ENCODE data around the gene EPS8L1.

Gene EPS8L1

GRCh38 chr19:55089342-55089944 lies 13.8 kb downstream of the EPS8L1 start:
- Histone ChIP-seq H3K4me1 (ENCODE audit: control insufficient read depth, low read length) (no peaks in the 10 kb centered on the region), H3K9me3 (ENCODE audit: control insufficient read depth, insufficient read depth, low read length) (no peaks in the 10 kb centered on the region), H3K27me3 (ENCODE audit: control insufficient read depth, low read length) (no peaks in the 10 kb centered on the region), H3F3A (ENCODE audit: control insufficient read depth, insufficient read depth) (peaks cover 12% of the 10 kb centered on the region; the same call in 1 of the 2 replicates), H3K4me3 (ENCODE audit: low read length) (no peak overlapping the region), H3K27ac (ENCODE audit: low read depth, low read length) (no peak overlapping the region), H3K4me2 (ENCODE audit: low read length) (no peak overlapping the region), H4K20me1 (ENCODE audit: control insufficient read depth, insufficient read depth, low read depth, low read length) (peaks cover 6% of the 10 kb centered on the region; the same call in 1 of the 2 replicates), H3K79me2 (ENCODE audit: control insufficient read depth, low read length) (no peaks in the 10 kb centered on the region), H3K9me2 (replicated peaks; ENCODE audit: control insufficient read depth, low read length) (no peaks in the 10 kb centered on the region), H3K36me3 (ENCODE audit: control insufficient read depth, low read length) (peaks cover 32% of the 10 kb centered on the region)
- no peak for TF ChIP-seq EZH2phosphoT487 (IDR thresholded peaks at IDR 0.05; ENCODE audit: borderline replicate concordance, low read length)
- no peak for TF ChIP-seq CTCF (IDR thresholded peaks at IDR 0.05; ENCODE audit: low read depth, low read length, poor library complexity, severe bottlenecking)

GRCh38 chr19:55090564-55090963 lies 14.9 kb downstream of the EPS8L1 start:
- H4K20me1 ChIP-seq (ENCODE audit: control insufficient read depth, insufficient read depth, low read depth, low read length), result peaks cover 6% of the 10 kb centered on the region; the same call in 1 of the 2 replicates
- H3K4me3 ChIP-seq (ENCODE audit: low read length), result no peak overlapping the region
- H3K9me2 ChIP-seq (replicated peaks; ENCODE audit: control insufficient read depth, low read length), result no peaks in the 10 kb centered on the region
- H3K27ac ChIP-seq (ENCODE audit: low read depth, low read length), result no peak overlapping the region
- no peak overlapping the region for H3K4me2 ChIP-seq (ENCODE audit: low read length)
- H3K9me3 ChIP-seq (ENCODE audit: control insufficient read depth, insufficient read depth, low read length), result no peaks in the 10 kb centered on the region
- H3K79me2 ChIP-seq (ENCODE audit: control insufficient read depth, low read length), result no peaks in the 10 kb centered on the region
- H3K27me3 ChIP-seq (ENCODE audit: control insufficient read depth, low read length), result no peaks in the 10 kb centered on the region
- H3K36me3 ChIP-seq (ENCODE audit: control insufficient read depth, low read length), result peaks cover 43% of the 10 kb centered on the region
- H3F3A ChIP-seq (ENCODE audit: control insufficient read depth, insufficient read depth), result peaks cover 10% of the 10 kb centered on the region; the same call in 1 of the 2 replicates
- H3K4me1 ChIP-seq (ENCODE audit: control insufficient read depth, low read length), result no peaks in the 10 kb centered on the region
- TF ChIP-seq EZH2phosphoT487 (IDR thresholded peaks at IDR 0.05; ENCODE audit: borderline replicate concordance, low read length) (no peak), CTCF (IDR thresholded peaks at IDR 0.05; ENCODE audit: low read depth, low read length, poor library complexity, severe bottlenecking) (no peak)

GRCh38 chr19:55091126-55091910 lies 15.6 kb downstream of the EPS8L1 start:
- Histone ChIP-seq H3K79me2 (ENCODE audit: control insufficient read depth, low read length) (no peaks in the 10 kb centered on the region), H3K4me2 (ENCODE audit: low read length) (no peak overlapping the region), H3K27me3 (ENCODE audit: control insufficient read depth, low read length) (no peaks in the 10 kb centered on the region), H3K4me1 (ENCODE audit: control insufficient read depth, low read length) (no peaks in the 10 kb centered on the region), H4K20me1 (ENCODE audit: control insufficient read depth, insufficient read depth, low read depth, low read length) (peaks cover 6% of the 10 kb centered on the region; the same call in 1 of the 2 replicates), H3K9me2 (replicated peaks; ENCODE audit: control insufficient read depth, low read length) (no peaks in the 10 kb centered on the region), H3K36me3 (ENCODE audit: control insufficient read depth, low read length) (peaks cover 48% of the 10 kb centered on the region), H3F3A (ENCODE audit: control insufficient read depth, insufficient read depth) (peaks cover 5% of the 10 kb centered on the region; the same call in 1 of the 2 replicates), H3K9me3 (ENCODE audit: control insufficient read depth, insufficient read depth, low read length) (no peaks in the 10 kb centered on the region), H3K27ac (ENCODE audit: low read depth, low read length) (no peak overlapping the region), H3K4me3 (ENCODE audit: low read length) (no peak overlapping the region)
- no peak for TF ChIP-seq CTCF (IDR thresholded peaks at IDR 0.05; ENCODE audit: low read depth, low read length, poor library complexity, severe bottlenecking)
- no peak for TF ChIP-seq EZH2phosphoT487 (IDR thresholded peaks at IDR 0.05; ENCODE audit: borderline replicate concordance, low read length)
